ENCODE data around the gene SFSWAP. TPM values are rescaled to one million over a fixed set of nuclear protein-coding genes. Genes with fewer than 3 reads are reported as not detected.

Gene SFSWAP
- total and polyA plus RNA-seq, 10 donors = 19.5 to 74.4 (median 58.8) TPM

GRCh38 chr12:131752451-131752850 lies 41.6 kb downstream of the SFSWAP start:
- Histone ChIP-seq H3K4me3 (no peak overlapping the region), H3K27me3 (replicated peaks in 1 of 7) (no peaks in the 10 kb centered on the region), H3K27ac (no peak overlapping the region), H3K36me3 (peaks cover 3 to 100% (median 82%) of the 10 kb centered on the region in 6 donors), H3K9me3 (no peaks in the 10 kb centered on the region), H3K4me1 (peaks cover 0 to 9% (median 0%) of the 10 kb centered on the region in 6 donors)
- WGBS, 5 donors = 89 to 99% (median 95%) methylated on average over 11 of the region's 11 CpGs
- no peak for DNase-seq
- intact Hi-C loops (cut with DNase I; ENCODE audit: low total_unique reads) = no loop called here
- TF ChIP-seq CTCF (IDR thresholded peaks at IDR 0.05 in 8 of 11, conservative IDR thresholded peaks at IDR 0.05 in 3 of 11) = no peak
- TF ChIP-seq POLR2A (IDR thresholded peaks at IDR 0.05) = no peak
- no peak for TF ChIP-seq POLR2AphosphoS5 (IDR thresholded peaks at IDR 0.05)

- Histone ChIP-seq H3K27me3 (replicated peaks in 1 of 7) (no peaks in the 10 kb centered on the region), H3K27ac (no peak overlapping the region), H3K4me1 (peaks cover 0 to 9% (median 0%) of the 10 kb centered on the region in 6 donors), H3K9me3 (no peaks in the 10 kb centered on the region), H3K36me3 (peaks cover 3 to 100% (median 84%) of the 10 kb centered on the region in 6 donors), H3K4me3 (no peak overlapping the region)
- WGBS, 5 donors = 94 to 98% (median 96%) methylated on average over 20 of the region's 20 CpGs
- no peak for TF ChIP-seq POLR2A (IDR thresholded peaks at IDR 0.05)
- no peak for TF ChIP-seq CTCF (IDR thresholded peaks at IDR 0.05 in 8 of 11, conservative IDR thresholded peaks at IDR 0.05 in 3 of 11)
- TF ChIP-seq POLR2AphosphoS5 (IDR thresholded peaks at IDR 0.05) = no peak
- DNase-seq = no peak
- intact Hi-C loops (cut with DNase I; ENCODE audit: low total_unique reads) = no loop called here
Measured at GRCh38 chr12:131753005-131753404, 42.1 kb downstream of the SFSWAP start.

- no peak for DNase-seq
- H3K4me1 ChIP-seq = peaks cover 0 to 9% (median 0%) of the 10 kb centered on the region in 6 donors
- no peaks in the 10 kb centered on the region for H3K27me3 ChIP-seq (replicated peaks in 1 of 7)
- no peak overlapping the region for H3K4me3 ChIP-seq
- no peaks in the 10 kb centered on the region for H3K9me3 ChIP-seq
- 96 to 98% (median 97%) methylated on average over 8 of the region's 8 CpGs for WGBS, 5 donors
- TF ChIP-seq POLR2AphosphoS5 (IDR thresholded peaks at IDR 0.05) = no peak
- no peak for TF ChIP-seq CTCF (IDR thresholded peaks at IDR 0.05 in 8 of 11, conservative IDR thresholded peaks at IDR 0.05 in 3 of 11)
- no peak for TF ChIP-seq POLR2A (IDR thresholded peaks at IDR 0.05)
- no peak overlapping the region for H3K27ac ChIP-seq
- peaks cover 7 to 100% (median 85%) of the 10 kb centered on the region in 6 donors for H3K36me3 ChIP-seq
- intact Hi-C loops (cut with DNase I; ENCODE audit: low total_unique reads) = no loop called here
Measured at GRCh38 chr12:131753757-131754156, 42.9 kb downstream of the SFSWAP start.

GRCh38 chr12:131754184-131754583 lies 43.3 kb downstream of the SFSWAP start:
- Histone ChIP-seq H3K4me3 (no peak overlapping the region), H3K36me3 (peaks cover 7 to 100% (median 88%) of the 10 kb centered on the region in 6 donors), H3K27ac (no peak overlapping the region), H3K4me1 (peaks cover 0 to 9% (median 0%) of the 10 kb centered on the region in 6 donors), H3K27me3 (replicated peaks in 1 of 7) (no peaks in the 10 kb centered on the region), H3K9me3 (no peaks in the 10 kb centered on the region)
- TF ChIP-seq CTCF (IDR thresholded peaks at IDR 0.05 in 8 of 11, conservative IDR thresholded peaks at IDR 0.05 in 3 of 11) (no peak), POLR2A (IDR thresholded peaks at IDR 0.05) (no peak), POLR2AphosphoS5 (IDR thresholded peaks at IDR 0.05) (no peak)
- WGBS, 5 donors = 96 to 99% (median 98%) methylated on average over 17 of the region's 17 CpGs
- DNase-seq = no peak
- intact Hi-C loops (cut with DNase I; ENCODE audit: low total_unique reads) = no loop called here

All from spleen (tissue), 11 donors.